HG03060 (cell line): ENCODE data around the gene SUN5.
"Not testable (repeated sequence)": the region's sequence is repeated elsewhere in the genome, so short reads cannot be mapped to it uniquely, and the experiment has no call there.

Experiments
- ATAC-seq: cut with Tn5 transposase; IDR thresholded peaks from one replicate; pipeline ENCODE4 v1.9.1; 2021; ENCODE audit warnings: low read depth, moderate number of reproducible peaks; ENCODE audit not compliant: unreplicated experiment

The SUN5 gene

DNA sequence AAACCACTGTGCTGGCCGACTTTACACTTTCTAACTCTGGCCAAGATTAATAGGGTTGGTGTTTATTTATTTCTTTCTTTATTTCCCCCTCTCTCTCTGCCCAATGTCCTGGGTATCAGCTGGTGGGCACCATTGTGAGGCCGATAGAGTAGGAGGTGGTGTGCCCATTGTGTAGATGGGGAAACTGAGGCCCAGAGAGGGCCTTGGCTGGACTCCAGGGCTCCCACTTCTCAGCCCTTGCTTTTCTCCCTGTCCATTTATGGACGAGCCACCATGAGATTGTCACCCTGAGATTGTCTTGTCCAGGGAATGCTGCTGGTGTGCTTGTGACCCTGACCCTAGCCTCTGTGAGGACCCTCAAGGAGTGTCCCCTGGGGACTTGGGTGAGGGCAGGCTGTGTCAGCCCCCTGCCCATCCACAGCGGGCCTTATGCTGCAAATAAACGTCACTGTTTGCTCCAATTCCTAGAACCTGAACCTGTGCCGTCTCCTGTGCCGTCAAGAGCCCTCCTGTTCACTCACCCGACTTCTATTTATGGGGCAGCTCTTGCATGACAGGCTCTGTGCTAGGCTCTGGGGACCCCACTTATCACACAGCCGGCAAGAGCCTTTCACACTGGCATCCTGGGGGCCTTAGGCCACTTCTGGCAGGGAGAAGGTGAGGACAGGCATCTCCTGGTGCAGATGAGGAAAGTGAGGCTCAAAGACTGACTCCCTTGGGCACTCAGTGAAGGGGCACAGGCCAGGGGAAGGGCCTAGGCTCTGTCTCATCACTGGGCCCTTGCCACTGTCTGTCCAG is 24.8 kb downstream of the SUN5 start:
- ATAC-seq: no peak

GRCh38 chr20:32978009-32978335 is 26.3 kb downstream of the SUN5 start:
- ATAC-seq: no peak

DNA sequence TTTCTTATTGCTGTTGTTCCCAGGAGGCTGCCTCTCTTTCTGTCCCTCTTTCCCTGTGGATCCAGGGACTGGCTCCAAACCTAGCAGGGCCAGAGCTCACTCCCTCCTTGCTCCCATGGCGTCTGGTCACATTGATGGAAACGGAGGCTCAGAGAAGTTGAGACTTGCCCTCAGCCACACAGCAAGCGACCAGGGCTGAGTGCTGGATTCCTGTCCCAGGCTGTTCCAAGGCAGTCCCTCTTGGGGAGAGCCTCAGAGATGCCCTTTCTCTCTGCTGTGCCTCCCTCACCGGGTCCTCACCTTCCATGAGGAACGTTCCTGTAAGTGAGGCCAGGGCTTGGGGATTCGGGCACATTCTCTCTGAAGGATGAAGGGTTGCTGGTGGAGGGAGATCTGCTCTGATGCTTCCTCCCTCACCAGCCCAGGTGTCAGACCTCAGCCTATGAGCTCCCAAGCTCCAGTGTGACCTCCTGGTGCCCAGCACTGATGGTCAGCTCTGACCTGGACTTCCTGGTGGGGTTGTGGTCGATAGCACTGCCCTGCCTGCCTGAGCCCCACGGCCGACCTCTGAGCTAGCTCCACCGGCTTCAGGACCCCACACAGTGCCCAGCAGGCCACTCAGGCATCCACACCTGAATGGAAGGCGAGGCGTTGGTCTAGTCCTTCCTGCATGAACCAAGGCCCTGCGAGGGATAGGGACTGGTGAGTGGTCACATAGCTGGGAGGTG is 26.8 kb downstream of the SUN5 start:
- no peak for ATAC-seq

DNA sequence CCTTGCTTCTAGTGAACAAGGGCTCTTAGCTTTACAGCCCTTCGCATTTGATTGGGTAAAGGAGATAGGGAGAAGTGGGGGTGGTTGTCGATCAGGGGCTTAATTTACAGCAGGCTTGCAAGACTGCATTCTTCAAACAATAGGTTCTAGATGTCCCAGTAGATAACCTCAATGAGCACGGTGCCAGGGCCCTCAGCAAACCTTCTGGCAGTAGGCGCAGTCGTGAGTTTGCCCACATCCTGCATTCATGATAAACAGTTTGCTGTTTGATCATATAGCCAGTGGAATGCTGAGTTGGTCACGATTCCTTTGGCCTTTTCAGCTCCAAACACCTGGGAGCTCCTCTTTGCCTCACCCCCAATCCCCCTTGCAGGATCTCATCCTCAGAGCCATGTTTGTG is 27.5 kb downstream of the SUN5 start:
- no peak for ATAC-seq

GRCh38 chr20:32975698-32976674 is 28.2 kb downstream of the SUN5 start:
- ATAC-seq: no peak

- ATAC-seq: not testable (repeated sequence)
Observed at GRCh38 chr20:32975121-32975520, 29.1 kb downstream of the SUN5 start.

DNA sequence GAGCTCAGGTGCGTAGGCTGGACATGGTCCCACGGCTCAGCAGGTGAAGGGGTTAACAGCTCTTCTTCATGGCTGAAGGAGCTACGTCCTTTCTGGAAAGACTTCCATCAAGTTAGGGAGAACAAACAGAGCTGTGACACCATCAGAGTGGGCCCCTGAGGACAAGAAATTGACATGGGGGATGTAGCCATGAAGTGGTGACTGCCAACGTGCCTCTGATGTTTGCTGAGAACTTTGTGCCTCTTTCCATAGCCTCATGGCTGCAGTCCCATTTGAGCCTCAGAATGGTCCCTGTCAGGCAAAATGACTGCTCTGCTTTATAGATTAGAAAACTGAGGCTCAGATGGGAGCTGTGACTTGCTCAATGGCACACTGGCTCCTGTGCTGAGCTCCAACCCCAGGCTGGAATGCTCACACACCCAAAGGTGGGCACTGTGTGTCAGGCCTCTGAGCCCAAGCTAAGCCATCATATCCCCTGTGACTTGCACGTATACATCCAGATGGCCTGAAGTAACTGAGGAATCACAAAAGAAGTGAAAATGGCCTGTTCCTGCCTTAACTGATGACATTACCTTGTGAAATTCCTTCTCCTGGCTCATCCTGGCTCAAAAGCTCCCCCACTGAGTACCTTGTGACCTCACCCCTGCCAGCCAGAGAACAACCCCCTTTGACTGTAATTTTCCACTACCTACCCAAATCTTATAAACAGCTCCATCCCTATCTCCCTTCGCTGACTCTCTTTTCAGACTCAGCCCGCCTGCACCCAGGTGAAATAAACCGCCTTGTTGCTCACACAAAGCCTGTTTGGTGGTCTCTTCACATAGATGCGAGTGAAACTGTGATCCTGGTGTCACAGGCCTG is 29.8 kb downstream of the SUN5 start:
- ATAC-seq: not testable (repeated sequence)

DNA sequence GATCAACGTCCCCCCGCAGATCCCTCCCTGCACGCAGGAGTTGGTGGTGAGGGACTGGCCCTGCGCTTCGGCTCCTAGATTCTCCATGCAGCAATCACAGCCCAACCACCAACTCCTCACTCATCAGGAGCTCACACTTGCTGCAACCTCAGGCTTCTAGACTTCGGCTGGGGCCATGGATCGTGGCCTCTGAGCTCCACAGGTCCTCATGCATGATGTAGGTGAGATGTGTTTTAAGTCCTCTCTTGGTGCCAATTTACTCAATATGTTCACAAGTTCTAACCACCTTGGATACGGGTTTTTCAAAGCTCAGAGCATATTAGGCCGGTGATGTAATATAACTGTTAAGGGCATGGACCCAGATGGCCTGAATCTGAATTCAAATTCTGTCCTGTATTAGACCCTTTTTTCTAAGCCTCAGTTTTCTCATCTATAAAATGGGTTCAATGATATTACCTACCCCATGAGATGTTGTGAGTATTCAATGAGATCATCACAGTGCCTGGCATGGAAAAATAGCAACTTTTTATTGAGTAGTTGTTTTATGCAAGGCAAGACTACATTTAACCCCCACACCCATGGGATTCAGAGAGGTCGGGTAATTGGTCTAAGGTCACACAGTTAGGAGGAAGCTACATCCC is 31.0 kb downstream of the SUN5 start:
- ATAC-seq: no peak

GRCh38 chr20:32972181-32973076 is 31.8 kb downstream of the SUN5 start:
- peak; percentile 58 for ATAC-seq

DNA sequence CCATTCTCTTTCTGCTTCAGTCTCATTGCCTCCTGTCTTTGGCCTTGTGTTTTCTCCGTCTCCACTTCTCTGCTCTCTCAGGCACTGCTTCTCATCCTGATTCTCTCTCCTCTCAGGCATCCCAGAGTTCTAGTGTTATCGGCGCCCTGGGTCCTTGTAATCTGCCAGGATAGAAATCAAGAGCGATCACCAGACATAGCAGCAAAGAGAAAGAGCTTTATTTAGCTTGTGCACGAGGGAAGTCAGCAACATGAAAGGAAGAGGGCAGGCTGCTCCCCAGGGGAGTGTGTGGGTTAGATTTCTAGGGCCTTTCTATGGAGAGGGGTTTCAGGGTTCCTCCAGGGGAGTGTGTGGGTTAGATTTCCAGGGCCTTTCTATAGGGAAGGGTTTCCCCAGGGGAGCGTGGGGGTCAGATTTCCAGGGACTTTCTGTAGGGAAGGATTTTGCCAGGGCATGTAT is 32.5 kb downstream of the SUN5 start:
- no peak for ATAC-seq

DNA sequence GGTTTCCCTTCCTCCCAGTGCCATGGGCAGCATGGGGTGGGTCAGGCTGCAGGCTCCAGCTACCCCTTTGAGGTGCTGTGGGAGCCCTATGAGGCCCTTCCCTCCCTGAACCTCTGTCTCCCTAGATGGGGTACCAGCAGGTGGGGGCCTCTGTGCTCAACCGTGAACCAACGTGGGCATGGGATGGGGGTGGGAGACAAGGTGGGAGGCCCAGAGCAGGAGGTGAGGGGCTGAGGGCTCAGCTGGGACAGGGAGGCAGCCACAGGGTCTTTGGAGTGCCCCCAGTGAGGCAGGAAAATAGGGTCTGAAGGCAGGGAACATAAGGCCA is 33.3 kb downstream of the SUN5 start:
- ATAC-seq: no peak

DNA sequence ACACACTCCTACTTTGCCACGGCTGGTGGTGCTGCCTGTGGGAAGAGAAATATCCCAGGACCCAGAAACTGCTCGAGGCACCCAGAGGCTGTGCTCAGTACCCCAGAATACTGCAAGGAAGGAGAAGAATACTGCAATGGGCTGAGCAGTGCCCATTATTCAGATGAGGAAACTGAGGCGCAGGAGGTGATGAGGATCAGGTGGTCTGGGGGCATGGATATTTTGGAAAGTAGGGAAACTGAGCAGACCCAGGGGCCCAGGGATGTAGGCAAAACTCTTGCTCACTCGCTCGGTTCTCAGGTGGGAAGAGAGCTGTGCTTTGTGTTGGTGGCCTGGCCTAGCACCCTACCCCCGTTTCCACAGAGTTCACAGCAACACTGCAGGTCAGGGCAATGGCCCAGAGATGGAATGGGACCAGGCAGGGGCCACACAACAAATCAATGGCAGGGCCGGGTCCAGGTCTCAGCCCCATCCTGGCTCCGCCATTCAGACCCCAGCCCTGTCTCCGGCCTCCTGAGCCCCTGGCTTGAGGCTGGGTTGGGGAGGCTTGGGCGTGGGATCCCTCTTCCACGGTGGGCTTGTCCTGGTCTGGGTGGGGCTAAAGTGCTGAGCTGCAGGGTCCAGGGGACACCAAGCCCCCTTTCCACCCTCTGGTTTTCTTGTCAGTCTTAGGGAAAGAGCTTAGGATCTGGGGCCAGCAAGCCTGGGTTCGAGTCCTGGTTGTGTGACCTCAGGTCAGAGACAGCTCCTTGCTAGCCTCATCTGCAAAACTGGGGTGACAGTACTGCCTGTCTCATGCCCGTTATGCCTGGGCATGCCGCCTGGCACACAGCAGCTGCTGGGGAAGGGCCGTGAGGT is 33.9 kb downstream of the SUN5 start:
- no peak for ATAC-seq

- ATAC-seq: no peak
Observed at GRCh38 chr20:32969356-32970114, 34.7 kb downstream of the SUN5 start.

DNA sequence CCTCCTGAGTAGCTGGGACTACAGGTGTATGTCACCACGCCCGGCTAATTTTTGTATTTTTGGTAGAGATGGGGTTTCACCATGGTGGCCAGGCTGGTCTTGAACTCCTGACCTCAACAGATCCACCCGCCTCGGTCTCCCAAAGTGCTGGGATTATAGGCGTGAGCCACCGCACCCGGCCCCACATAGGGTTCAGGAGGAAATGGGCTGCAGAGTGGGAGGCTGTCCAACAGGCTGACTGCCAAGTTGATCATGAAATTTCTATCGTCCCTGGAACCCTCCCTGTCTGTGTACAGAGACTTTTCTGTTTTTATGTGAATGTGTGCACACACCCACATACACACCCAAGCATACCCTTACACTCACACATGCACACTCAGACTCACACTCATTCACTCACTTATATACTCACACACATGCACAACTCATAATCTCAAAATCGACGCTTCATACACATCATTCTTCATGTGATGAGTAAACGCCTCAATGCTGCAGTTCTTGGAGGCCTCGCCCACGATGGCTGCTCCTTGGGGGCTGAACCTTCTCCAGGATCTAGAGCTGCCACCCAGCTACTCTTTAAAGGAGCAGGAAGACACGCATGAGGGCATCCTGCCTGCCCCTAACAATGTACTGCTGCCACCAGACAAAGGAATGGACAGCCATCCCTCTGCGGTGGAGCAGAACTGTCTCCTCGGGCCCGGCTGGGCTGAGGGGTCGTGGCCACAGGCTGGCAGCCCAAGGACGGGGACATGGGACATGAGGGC is 35.6 kb downstream of the SUN5 start:
- ATAC-seq: no peak

GRCh38 chr20:32967961-32968457 is 36.2 kb downstream of the SUN5 start:
- ATAC-seq: no peak
